MM.1S (cell line): Measurements from ENCODE around the gene AGER.

ENCODE experiments used
- CTCF ChIP-seq: fragments of 300-600 bp; sonication (generic); IDR thresholded peaks from 2 replicates; pipeline ENCODE4 v1.5.1; 2016; ENCODE audit warnings: antibody characterized with exemption, low read length, mixed read lengths
- EZH2 ChIP-seq: fragments of 300-600 bp; sonication (generic); optimal IDR thresholded peaks from 2 replicates; pipeline ENCODE3; 2017; ENCODE audit warnings: low read depth, mild to moderate bottlenecking, antibody characterized with exemption, low read length, mixed read lengths

GRCh38 chr6:32184084-32184640, at the start of gene AGER:
- TF ChIP-seq CTCF (no peak), EZH2 (no peak)
